ENCODE measurements around the gene APOE. TPM values are rescaled to one million over a fixed set of nuclear protein-coding genes. Genes with fewer than 3 reads are reported as not detected.

APOE gene
- total RNA-seq, 1 donor from 2014 or later, result 258 TPM

DNA sequence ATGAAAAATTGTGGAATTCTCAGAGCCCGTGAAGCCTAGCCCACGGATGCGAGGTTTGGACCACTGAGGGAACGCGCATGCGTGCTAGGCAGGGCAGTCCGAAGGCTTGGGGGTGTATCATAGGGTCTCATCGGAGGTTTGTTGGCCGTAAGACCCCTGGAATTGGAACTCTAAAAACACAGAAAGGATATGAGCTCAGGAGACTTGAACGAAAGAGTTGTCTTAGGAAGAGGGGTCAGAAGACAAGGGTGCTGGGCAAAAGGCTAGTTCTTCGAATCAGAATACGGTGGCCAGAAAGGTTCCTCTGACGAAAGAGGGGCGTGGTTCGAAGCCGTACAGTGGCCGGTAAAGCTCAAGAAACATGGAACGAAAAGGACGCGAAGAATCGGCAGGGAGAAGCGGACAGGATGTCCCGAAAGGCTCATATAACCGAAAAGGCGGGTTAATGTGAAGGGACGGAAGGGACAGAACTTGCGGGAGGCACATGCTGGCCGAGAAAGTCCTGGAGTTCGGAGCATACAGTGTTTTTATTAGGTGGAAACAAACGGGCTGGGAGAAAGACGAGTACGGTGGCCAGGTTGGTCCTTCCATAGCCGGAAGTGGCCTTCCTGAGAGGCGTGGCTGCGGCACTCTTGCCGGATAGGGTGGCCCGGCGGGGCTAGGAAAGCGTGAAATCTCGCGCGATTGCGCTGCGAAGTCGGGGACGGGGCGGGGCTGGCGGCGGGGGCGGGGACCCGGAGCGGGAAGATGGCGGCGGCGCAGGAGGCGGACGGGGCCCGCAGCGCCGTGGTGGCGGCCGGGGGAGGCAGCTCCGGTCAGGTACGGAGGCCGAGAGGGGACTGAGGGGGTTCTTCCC lies 49.3 kb downstream of the APOE start, which contains the start of gene CLPTM1:
TSS of gene CLPTM1 (plus strand) at position 732 of the 856 bp plus-strand sequence. CDS start at position 748, 16 bp downstream.
- Mint-ChIP-seq H3K4me3 (ENCODE audit: unreplicated experiment) (peak within 1 kb of the TSS; percentile 97), H3K27ac (ENCODE audit: unreplicated experiment) (peak within 1 kb of the TSS; percentile 99), H3K9me3 (ENCODE audit: unreplicated experiment) (no peaks in the 10 kb centered on the region), H3K4me1 (ENCODE audit: unreplicated experiment) (peaks cover 40% of the 10 kb centered on the region), H3K36me3 (ENCODE audit: low read depth, unreplicated experiment) (peaks cover 11% of the 10 kb centered on the region), H3K27me3 (ENCODE audit: unreplicated experiment) (peaks cover 13% of the 10 kb centered on the region)
- peak; percentile 96 for DNase-seq (ENCODE audit: low spot score)
- no peak for TF ChIP-seq CTCF (IDR thresholded peaks at IDR 0.05; ENCODE audit: unreplicated experiment)

- TF ChIP-seq CTCF (IDR thresholded peaks at IDR 0.05; ENCODE audit: unreplicated experiment), result no peak
- Mint-ChIP-seq H3K27ac (ENCODE audit: unreplicated experiment) (peak overlapping the region; percentile 80), H3K36me3 (ENCODE audit: low read depth, unreplicated experiment) (peaks cover 19% of the 10 kb centered on the region), H3K4me1 (ENCODE audit: unreplicated experiment) (peaks cover 40% of the 10 kb centered on the region), H3K4me3 (ENCODE audit: unreplicated experiment) (peak overlapping the region; percentile 97), H3K27me3 (ENCODE audit: unreplicated experiment) (peaks cover 14% of the 10 kb centered on the region), H3K9me3 (ENCODE audit: unreplicated experiment) (no peaks in the 10 kb centered on the region)
- DNase-seq (ENCODE audit: low spot score), result no peak
These were observed 50.2 kb downstream of the APOE start for GRCh38 chr19:44955505-44956439.

GRCh38 chr19:44957526-44957925 lies 51.9 kb downstream of the APOE start:
- Mint-ChIP-seq H3K36me3 (ENCODE audit: low read depth, unreplicated experiment) (peaks cover 27% of the 10 kb centered on the region), H3K27ac (ENCODE audit: unreplicated experiment) (peak overlapping the region; percentile 74), H3K27me3 (ENCODE audit: unreplicated experiment) (peaks cover 14% of the 10 kb centered on the region), H3K4me3 (ENCODE audit: unreplicated experiment) (peak overlapping the region; percentile 97), H3K4me1 (ENCODE audit: unreplicated experiment) (peaks cover 40% of the 10 kb centered on the region), H3K9me3 (ENCODE audit: unreplicated experiment) (no peaks in the 10 kb centered on the region)
- DNase-seq (ENCODE audit: low spot score), result no peak
- no peak for TF ChIP-seq CTCF (IDR thresholded peaks at IDR 0.05; ENCODE audit: unreplicated experiment)

- peaks cover 40% of the 10 kb centered on the region for H3K4me1 Mint-ChIP-seq (ENCODE audit: unreplicated experiment)
- no peaks in the 10 kb centered on the region for H3K9me3 Mint-ChIP-seq (ENCODE audit: unreplicated experiment)
- DNase-seq (ENCODE audit: low spot score), result no peak
- peaks cover 16% of the 10 kb centered on the region for H3K27me3 Mint-ChIP-seq (ENCODE audit: unreplicated experiment)
- H3K4me3 Mint-ChIP-seq (ENCODE audit: unreplicated experiment), result peak overlapping the region; percentile 34
- H3K27ac Mint-ChIP-seq (ENCODE audit: unreplicated experiment), result peak overlapping the region; percentile 74
- TF ChIP-seq CTCF (IDR thresholded peaks at IDR 0.05; ENCODE audit: unreplicated experiment), result no peak
- H3K36me3 Mint-ChIP-seq (ENCODE audit: low read depth, unreplicated experiment), result peaks cover 27% of the 10 kb centered on the region
These were observed 52.5 kb downstream of the APOE start for GRCh38 chr19:44958090-44958489.

Other genes starting within 250 kb of the APOE start
- 3.7 TPM for gene CEACAM19, start 234.3 kb upstream of the APOE start, total RNA-seq (ENCODE audit: unreplicated experiment)
- not detected for gene CEACAM16, start 206.6 kb upstream of the APOE start, total RNA-seq (ENCODE audit: unreplicated experiment)
- 1.9 TPM for gene BCL3, start 157.1 kb upstream of the APOE start, total RNA-seq (ENCODE audit: unreplicated experiment)
- 0.85 TPM for gene CBLC, start 127.9 kb upstream of the APOE start, total RNA-seq (ENCODE audit: unreplicated experiment)
- gene BCAM, start 96.7 kb upstream of the APOE start, total RNA-seq (ENCODE audit: unreplicated experiment), result 6.9 TPM
- 342 TPM for gene NECTIN2, start 59.5 kb upstream of the APOE start, total RNA-seq (ENCODE audit: unreplicated experiment)
- 60.5 TPM for gene TOMM40, start 14.5 kb upstream of the APOE start, total RNA-seq (ENCODE audit: unreplicated experiment)
- 44.8 TPM for gene APOC1, start 8.8 kb downstream of the APOE start, total RNA-seq (ENCODE audit: unreplicated experiment)
- gene APOC4, start 36.4 kb downstream of the APOE start, total RNA-seq (ENCODE audit: unreplicated experiment), result not detected
- gene APOC2, start 40.3 kb downstream of the APOE start, total RNA-seq (ENCODE audit: unreplicated experiment), result not detected
- 144 TPM for gene CLPTM1, start 49.6 kb downstream of the APOE start, total RNA-seq (ENCODE audit: unreplicated experiment)
- 8.2 TPM for gene RELB, start 95.7 kb downstream of the APOE start, total RNA-seq (ENCODE audit: unreplicated experiment)
- gene CLASRP, start 133.2 kb downstream of the APOE start, total RNA-seq (ENCODE audit: unreplicated experiment), result 72.2 TPM
- gene ZNF296, start 170.7 kb downstream of the APOE start, total RNA-seq (ENCODE audit: unreplicated experiment), result 0.54 TPM
- 30.8 TPM for gene GEMIN7, start 173.5 kb downstream of the APOE start, total RNA-seq (ENCODE audit: unreplicated experiment)
- 34.7 TPM for gene PPP1R37, start 187.4 kb downstream of the APOE start, total RNA-seq (ENCODE audit: unreplicated experiment)